Activated CD4-positive, alpha-beta T cell treated with anti-CD3 and anti-CD28 coated beads, Interleukin-2, amount 50 U/mL, for 48 hours (primary cell): ENCODE results near the gene GATAD1.
"Not testable (repeated sequence)": the region's sequence is repeated elsewhere in the genome, so short reads cannot be mapped to it uniquely, and the experiment has no call there.

ENCODE experiments used
- DNase-seq, 2 experiments: peaks; one replicate each; pipeline ENCODE4 v3.0.0-alpha.2; 2020

GATAD1 gene

GRCh38 chr7:92447345-92448204 lies at the start of gene GATAD1:
Gene GATAD1 (plus strand): TSS chr7:92447482. CDS start chr7:92447730, 248 bp downstream.
- DNase-seq: peak; percentile 76 to 85

GRCh38 chr7:92397542-92397941 lies 49.7 kb upstream of the GATAD1 start:
- no peak for DNase-seq

DNA sequence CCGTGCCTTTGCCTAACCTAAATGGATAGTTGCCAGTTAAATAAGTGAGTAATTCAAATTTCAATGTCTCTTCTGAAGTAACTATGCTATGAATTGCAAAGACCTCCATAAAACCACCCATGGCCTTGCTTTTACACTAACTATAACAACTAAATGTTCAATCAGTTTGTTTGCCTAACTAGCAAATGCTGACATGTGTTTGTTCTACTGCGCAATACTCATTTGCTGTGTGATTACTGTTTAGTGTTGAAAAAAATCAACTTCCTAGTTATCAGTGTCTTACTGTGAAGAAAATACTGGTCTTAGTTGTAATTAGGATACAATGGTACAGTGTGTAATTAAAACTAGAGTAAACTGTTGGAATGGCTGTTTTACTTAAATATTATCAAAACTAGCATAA lies 47.3 kb upstream of the GATAD1 start:
- no peak for DNase-seq

- no peak for DNase-seq
These were observed 44.1 kb upstream of the GATAD1 start for GRCh38 chr7:92402920-92403759.

GRCh38 chr7:92403760-92404074 lies 43.6 kb upstream of the GATAD1 start:
- DNase-seq: no peak

- peak; percentile 33 to 51 for DNase-seq
These were observed 43.1 kb upstream of the GATAD1 start for GRCh38 chr7:92404170-92404614.

DNA sequence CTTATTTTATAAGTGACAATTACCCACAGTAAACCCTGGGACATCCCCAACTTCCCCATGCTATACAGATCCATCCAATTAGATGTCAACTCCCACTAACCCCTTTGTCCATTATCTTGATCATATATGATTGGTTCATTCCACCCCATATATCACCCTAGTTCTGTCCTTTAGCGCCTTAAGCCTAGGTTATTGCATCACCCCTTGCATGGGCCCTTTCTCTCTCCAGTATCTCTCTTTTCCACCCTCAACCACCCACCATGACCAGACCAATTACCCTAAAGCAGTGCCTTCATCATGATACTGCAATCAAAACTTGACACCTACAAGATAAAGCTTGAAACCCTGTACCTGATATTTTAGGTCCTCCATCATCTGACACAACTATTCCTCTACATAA lies 37.9 kb upstream of the GATAD1 start:
- DNase-seq: no peak

DNA sequence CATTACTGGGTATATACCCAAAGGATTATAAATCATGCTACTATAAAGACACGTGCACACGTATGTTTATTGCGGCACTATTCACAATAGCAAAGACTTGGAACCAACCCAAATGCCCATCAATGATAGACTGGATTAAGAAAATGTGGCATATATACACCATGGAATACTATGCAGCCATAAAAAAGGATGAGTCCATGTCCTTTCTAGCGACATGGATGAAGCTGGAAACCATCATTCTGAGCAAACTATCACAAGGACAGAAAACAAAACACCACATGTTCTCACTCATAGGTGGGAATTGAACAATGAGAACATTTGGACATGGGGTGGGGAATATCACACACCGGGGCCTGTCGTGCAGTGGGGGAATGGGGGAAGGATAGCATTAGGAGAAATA lies 37.1 kb upstream of the GATAD1 start:
- not testable (repeated sequence) for DNase-seq

GRCh38 chr7:92412745-92413144 lies 34.5 kb upstream of the GATAD1 start:
- no peak for DNase-seq

DNA sequence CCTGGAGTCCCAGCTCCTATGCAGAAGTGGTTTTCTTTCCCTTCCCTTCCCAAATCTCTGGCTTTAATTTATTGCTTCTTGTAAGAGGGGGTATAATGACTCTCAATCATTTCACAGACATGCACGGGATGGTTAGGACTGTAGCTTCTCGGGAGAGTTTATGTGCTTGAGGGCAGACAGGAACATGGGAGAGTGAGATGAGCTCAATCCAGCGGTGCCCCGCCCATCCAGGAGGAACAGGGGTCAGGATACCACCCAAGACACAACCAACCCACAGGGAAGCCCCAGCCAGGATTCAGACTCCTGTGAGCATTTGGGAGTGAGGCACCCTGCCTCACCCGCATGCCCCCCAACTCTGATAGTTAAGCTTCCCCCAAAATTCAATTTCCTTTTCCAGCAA lies 33.7 kb upstream of the GATAD1 start:
- no peak for DNase-seq

DNA sequence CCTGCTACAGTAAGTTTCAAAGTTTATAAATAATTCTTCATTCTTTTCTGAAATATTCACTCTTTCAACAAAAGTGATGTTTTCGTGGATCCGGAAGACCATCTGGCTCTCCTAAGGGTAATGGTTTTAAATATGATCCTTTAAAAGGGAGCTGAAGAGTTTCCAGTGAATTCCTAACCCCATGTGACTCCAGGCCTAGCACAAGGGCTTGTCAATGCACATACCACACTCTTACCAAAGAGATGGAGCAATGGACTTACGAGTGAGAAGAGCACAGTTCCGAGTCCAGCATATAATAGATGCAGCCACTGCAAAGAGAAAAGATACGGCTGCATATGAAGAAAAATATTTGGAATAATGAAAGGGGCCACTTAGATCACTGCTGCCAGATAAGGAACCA lies 32.1 kb upstream of the GATAD1 start:
- no peak for DNase-seq

DNA sequence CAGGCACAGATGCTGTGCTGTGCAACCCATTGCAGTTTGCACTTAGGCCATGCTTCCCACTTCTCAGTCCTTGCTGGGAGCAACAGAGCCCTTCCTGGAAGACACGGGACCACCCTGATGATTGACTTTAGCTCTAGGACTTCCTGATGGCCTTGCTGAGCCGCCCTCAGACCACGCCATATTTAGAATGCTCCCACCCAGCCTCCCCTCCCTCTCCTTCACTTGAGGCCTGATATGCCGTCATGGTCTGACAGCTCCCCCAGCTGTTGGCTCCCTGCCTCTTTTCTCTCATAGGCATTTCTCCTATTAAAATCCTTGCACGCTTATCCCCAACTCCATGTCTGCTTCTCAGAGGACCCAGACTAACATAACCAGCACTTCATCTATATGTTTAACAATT lies 29.4 kb upstream of the GATAD1 start:
- DNase-seq: no peak

DNA sequence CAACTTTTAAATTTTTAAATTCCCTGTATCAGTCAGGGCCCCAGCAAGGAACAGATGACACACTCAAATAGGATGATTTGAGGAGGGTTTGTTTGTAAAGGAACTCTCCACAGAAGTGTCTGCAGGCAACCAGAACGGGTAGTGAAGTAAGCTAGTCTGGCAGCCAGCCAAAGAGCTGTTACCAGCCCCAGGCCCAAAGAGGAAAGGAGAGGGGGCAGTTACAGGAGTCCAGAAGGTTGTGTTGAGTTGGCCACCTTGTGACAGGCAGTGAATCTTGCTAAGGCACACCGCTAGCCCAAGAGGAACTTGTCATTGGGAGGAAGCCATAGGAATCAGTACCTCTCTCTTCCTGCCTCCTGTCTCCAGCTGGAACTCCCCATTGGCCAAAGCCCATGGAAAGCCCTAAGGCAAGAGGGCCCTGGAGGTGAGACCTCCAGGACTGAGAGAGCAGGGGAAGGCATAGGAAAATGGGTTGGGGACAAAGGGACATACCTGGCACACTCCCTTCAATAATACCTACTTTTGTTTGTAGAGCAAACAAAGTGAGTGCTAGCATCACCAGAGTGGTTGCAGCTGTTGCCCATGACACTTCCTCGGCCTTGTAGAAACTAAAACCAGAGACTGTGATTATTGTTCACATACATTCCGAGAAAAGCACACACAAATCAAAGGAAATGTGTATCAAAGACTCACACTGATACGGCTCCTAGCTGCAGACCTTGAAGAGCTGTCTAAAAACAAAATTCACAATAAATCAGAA lies 25.4 kb upstream of the GATAD1 start:
- DNase-seq: no peak

DNA sequence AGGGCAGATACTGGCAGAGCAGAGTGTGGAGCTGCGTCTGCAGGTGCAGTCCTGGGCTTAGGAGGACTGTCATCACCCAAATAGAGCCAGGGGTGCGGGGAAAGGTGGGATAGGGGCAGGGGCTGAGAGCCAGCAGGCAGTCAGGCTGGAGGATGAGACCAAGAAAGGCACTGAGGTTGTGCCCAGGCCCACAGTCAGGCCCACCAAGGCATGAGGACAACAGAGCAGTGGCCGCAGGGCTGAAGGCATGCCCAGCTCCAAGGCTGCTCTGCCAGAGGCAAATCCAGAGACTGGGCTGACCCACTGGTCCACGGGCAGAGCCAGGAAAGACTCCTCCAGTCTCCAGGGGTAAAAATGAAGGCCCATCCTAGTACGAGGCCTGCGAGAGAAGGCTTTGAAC lies 24.4 kb upstream of the GATAD1 start:
- no peak for DNase-seq

GRCh38 chr7:92423710-92424131 lies 23.6 kb upstream of the GATAD1 start:
- no peak for DNase-seq

GRCh38 chr7:92425311-92425947 lies 21.9 kb upstream of the GATAD1 start:
- peak in 1 of 2 experiments; percentile 19 for DNase-seq

DNA sequence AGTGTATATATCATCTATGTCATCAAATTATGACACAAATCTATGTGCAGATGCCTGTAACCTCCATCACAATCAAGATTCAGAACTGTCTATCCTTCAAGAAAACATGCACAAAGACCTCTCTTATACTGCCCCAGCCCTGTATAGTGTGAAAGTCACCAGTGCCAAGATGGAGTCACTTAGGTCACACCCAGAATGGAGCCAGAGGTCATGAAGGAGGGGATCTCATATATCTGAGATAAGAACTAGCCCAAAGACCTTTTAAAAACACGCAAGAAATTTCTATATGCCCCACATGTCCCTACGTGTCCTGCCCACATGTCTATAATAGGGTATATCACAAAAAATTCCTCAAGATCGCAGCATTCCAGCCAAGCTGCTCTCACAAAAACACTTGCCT lies 20.1 kb upstream of the GATAD1 start:
- no peak for DNase-seq

DNA sequence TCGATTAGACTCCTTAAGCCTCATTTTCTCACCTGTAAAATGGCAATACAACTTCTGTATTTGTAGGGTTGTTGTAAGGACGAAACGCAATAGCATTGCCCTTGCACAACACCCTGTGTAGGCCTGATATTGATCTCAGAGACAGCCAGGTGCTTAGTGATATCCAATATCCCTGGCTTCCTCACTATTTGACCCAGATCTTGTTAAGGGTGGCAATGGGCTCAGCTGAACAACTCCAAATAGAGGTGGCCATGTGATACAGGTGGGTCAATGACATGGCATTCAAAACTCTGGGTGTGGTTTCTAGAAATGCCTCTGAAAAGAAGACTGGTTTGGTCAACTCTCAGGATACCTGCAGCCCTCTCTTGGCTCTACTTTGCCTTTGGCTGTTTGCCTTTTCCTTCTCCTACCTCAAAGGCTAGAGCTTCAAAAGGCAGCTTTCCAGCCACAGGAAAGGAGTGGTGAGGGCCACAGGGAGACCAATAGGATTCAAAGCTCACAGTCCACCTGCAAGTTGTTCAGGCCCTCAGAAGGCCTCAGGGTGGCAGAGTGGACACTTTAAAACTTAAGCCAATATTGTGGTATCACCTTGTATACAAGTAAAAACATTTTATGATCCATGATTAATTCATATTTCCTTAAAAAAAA lies 14.9 kb upstream of the GATAD1 start:
- no peak for DNase-seq

DNA sequence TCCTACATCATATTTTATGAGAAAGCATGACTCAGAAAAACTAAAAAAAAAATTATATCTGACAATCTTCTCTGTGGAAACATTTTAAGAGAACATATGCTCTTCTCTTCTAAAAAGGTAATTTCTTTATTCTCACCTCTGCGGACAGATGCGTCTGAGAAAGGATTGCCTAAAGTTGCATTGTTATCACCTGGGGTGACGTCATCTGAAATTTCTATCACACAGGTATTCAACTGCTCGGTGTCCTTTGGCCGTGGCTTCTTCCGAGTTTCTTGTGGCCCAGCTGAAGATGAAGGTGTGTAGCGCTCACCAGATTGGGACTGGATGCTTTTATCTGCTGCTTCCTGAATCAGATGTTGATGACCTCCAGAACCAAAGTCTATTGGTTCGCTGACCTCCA lies 14.3 kb upstream of the GATAD1 start:
- no peak for DNase-seq

GRCh38 chr7:92435542-92435941 lies 11.7 kb upstream of the GATAD1 start:
- no peak for DNase-seq

DNA sequence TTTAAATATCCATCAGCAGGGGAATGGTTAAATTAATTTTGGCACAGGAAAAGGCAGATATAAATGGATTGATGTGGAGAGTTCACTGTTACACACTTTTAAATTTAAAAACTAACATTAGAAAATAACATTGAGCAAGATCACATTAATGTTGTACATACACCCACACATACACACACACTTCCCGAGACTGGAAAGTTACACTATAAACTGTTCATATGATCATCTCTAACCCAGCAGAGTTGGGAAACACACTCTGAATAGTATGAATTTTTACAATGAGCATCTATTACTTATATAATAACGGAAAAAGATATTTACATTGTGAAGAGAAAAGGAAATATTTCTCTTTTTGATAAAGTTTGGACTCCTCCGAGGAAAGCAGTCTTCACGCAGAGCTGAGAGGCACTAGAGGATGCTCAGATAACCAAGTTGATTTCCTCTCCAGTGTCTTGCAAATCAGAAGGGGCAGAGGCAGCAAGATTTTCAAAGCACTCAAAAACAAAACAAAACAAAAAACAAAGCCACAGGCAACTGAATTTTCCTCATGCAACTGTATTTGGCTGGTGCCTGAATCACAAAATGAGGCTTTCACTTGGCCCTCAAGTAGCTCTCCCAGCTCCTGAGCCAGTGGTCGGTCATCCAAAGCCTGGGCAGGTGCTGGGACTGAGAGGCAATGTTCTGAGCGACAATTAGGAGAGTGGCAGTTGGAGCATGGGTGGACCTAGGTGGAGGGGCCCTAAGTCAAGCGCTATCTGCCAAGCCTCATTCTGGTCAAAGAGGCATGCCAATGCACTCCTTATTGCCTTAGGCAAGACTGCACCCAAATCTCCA lies 10.5 kb upstream of the GATAD1 start:
- no peak for DNase-seq
